NOMO-1 treated with dmso at 0.1 percent for 144 hours (cell line): Measurements from ENCODE around the gene DIPK1C.

Source experiments
- DNase-seq: peaks from one replicate; lab custom pipeline; 2025; ENCODE audit not compliant: unreplicated experiment; lab: John Stamatoyannopoulos, UW

The DIPK1C gene

DNA sequence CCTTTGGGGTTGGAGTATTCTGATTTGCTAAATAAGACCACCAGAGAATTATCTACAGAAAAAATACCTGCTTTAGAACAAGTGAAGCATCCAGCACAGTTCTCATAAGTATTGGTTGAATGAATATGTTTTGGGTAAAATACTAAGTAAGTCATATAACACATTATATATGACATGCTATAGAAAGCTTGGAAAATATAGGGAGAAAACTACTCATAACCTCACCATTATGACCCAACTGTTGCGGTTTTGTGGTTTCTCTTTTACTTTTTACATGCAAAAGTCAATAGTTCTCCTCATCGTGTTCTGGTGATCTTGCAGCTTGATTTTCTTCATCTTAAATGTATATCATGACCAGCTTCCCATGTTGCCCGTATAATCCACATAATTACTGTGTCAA is 66.2 kb downstream of the DIPK1C start:
- no peak for DNase-seq

DNA sequence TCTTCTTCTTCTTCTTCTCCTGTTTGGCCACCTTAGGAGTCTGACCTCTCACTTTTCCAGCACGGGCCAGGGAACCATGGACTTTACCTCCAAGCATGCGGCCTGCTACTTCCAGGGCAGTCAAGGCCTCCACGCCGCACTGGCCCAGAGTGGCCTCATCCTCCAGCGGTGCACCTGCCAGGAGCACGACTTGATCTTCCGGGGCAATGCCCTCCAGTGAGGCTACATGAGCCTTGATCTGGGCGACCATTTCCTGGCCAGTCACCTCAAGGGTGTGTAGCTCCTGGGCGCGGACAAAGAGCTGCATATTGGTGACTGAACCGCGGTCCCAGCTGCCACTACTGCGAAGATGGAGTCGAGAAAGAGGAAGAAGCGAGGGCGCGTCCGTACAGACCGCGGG is 67.1 kb downstream of the DIPK1C start:
- no peak for DNase-seq

DNA sequence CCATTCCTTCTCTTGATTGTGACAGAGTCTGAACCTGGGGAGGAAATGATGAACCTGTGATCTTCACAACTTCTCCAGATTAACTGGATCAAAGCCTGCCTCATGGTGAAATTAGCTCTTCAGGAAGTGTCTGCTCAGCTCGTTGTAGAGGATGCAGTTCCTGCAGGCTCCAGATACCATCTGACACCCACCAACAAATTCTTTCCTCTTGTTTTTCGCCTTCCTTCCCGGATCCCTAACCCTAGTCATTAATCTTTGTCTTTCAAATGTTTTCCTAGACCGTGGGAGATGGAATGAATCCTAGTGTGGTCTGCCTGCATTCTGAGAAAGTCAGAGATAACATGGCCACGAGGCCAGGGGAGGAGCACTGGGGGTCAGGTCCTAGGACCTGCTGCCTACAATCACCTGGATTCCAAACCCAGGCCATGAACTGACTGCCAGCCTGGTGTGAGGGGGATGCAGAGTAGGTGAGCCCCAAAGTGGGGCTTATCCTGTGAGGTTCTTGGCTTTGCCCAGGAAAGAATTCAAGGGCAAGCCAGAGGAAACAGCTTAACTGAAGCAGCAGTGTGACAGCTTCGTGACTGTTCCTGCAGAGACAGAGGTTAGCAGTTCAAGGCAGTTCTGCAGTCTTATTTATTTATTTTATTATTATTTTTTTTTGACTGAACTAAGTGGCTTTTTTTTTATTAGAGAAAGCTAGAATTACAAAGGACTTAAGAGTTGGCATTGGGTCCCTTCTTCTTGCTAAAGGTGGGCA is 67.8 kb downstream of the DIPK1C start:
- no peak for DNase-seq

GRCh38 chr18:74388227-74388626 is 68.9 kb downstream of the DIPK1C start:
- no peak for DNase-seq

DNA sequence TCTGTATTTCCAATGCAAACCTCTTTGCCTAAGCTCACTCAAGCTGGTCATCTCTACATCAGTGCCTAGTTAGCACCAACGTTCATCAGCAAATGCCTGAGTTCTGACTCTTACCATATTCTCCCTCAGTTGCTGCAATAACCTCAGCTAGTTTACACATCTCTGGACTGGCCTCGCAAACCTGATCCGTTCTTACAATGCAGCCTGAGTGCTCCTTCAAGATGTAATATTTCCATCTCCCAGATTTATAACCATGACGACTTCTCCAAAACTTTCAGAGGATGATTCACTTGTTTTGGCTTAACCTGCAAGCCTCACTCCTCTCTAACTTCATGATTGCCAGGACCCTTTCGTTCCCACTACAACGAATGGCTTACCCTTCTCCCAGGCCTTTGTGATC is 69.7 kb downstream of the DIPK1C start:
- DNase-seq = no peak
